ENCODE results near the gene CRLF1. TPM values are rescaled to one million over a fixed set of nuclear protein-coding genes. Genes with fewer than 3 reads are reported as not detected.

Gene CRLF1
- total RNA-seq, 4 donors from 2014 or later, result 14.9 to 61.6 (median 35.3) TPM

GRCh38 chr19:18648973-18649315, 42.3 kb upstream of the CRLF1 start:
- in situ Hi-C loops (cut with MboI; ENCODE audit: low sequenced_read_pairs in 4 of 4) (no loop called here), intact Hi-C loops (cut with DNase I; ENCODE audit: low total_unique reads) (no loop called here)
- peak overlapping the region; percentile 71 to 82 (median 78) for H3K27ac ChIP-seq
- ATAC-seq (peak; percentile 64 to 66), DNase-seq (peak; percentile 42 to 74)
- no peaks in the 10 kb centered on the region for H3K27me3 ChIP-seq
- H3K36me3 ChIP-seq, result no peaks in the 10 kb centered on the region
- H3K9me3 ChIP-seq, result no peaks in the 10 kb centered on the region
- TF ChIP-seq POLR2A (IDR thresholded peaks at IDR 0.05), result no peak
- TF ChIP-seq CTCF (IDR thresholded peaks at IDR 0.05 in 4 of 5, conservative IDR thresholded peaks at IDR 0.05 in 1 of 5), result no peak
- H3K4me3 ChIP-seq, result peak overlapping the region; percentile 12 to 47 (median 36)
- H3K4me1 ChIP-seq, result peaks cover 53 to 55% of the 10 kb centered on the region in 2 donors

DNA sequence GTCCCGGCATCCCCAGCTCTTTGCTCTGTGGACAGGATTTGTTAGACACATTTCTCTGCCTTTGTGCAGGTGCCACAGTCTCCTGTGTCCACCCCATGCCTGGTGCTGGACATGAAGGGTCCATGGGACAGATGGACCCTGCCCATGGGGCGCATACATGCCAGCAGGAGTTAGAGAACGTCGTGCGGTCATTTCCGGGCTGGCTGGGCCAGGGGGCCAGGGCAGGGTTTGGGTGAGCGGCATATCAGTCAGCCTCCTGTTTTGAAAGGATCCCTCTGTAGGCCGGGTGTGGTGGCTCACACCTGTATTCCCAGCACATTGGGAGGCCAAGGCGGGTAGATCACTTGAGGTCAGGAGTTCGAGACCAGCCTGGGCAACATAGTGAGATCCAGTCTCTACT, 41.2 kb upstream of the CRLF1 start:
- DNase-seq, result no peak
- Histone ChIP-seq H3K9me3 (no peaks in the 10 kb centered on the region), H3K27ac (peak overlapping the region; percentile 71 to 82 (median 78)), H3K27me3 (no peaks in the 10 kb centered on the region), H3K36me3 (no peaks in the 10 kb centered on the region), H3K4me1 (peaks cover 53 to 55% of the 10 kb centered on the region in 2 donors), H3K4me3 (no peak overlapping the region)
- in situ Hi-C loops (cut with MboI; ENCODE audit: low sequenced_read_pairs in 4 of 4), result no loop called here
- TF ChIP-seq CTCF (IDR thresholded peaks at IDR 0.05 in 4 of 5, conservative IDR thresholded peaks at IDR 0.05 in 1 of 5) (no peak), POLR2A (IDR thresholded peaks at IDR 0.05) (no peak)
- intact Hi-C loops (cut with DNase I; ENCODE audit: low total_unique reads), result no loop called here
- ATAC-seq, result no peak

GRCh38 chr19:18647371-18647767, 40.8 kb upstream of the CRLF1 start:
- DNase-seq (no peak), ATAC-seq (no peak)
- H3K4me3 ChIP-seq, result no peak overlapping the region
- no peaks in the 10 kb centered on the region for H3K36me3 ChIP-seq
- in situ Hi-C loops (cut with MboI; ENCODE audit: low sequenced_read_pairs in 4 of 4), result no loop called here
- no peaks in the 10 kb centered on the region for H3K9me3 ChIP-seq
- H3K27ac ChIP-seq, result peak overlapping the region in 3 of 4 donors; percentile 71 to 82 (median 81)
- peaks cover 53 to 55% of the 10 kb centered on the region in 2 donors for H3K4me1 ChIP-seq
- no peak for TF ChIP-seq POLR2A (IDR thresholded peaks at IDR 0.05)
- TF ChIP-seq CTCF (IDR thresholded peaks at IDR 0.05 in 4 of 5, conservative IDR thresholded peaks at IDR 0.05 in 1 of 5), result no peak
- H3K27me3 ChIP-seq, result no peaks in the 10 kb centered on the region
- intact Hi-C loops (cut with DNase I; ENCODE audit: low total_unique reads), result no loop called here

- Histone ChIP-seq H3K4me3 (no peak overlapping the region), H3K36me3 (no peaks in the 10 kb centered on the region), H3K9me3 (no peaks in the 10 kb centered on the region), H3K27me3 (no peaks in the 10 kb centered on the region), H3K27ac (peak overlapping the region in 2 of 4 donors; percentile 71 to 82), H3K4me1 (peaks cover 48 to 53% of the 10 kb centered on the region in 2 donors)
- no peak for TF ChIP-seq CTCF (IDR thresholded peaks at IDR 0.05 in 4 of 5, conservative IDR thresholded peaks at IDR 0.05 in 1 of 5)
- no peak for TF ChIP-seq POLR2A (IDR thresholded peaks at IDR 0.05)
- intact Hi-C loops (cut with DNase I; ENCODE audit: low total_unique reads), result no loop called here
- no peak for ATAC-seq
- no peak for DNase-seq
- in situ Hi-C loops (cut with MboI; ENCODE audit: low sequenced_read_pairs in 4 of 4), result no loop called here
These were observed 40.2 kb upstream of the CRLF1 start for GRCh38 chr19:18646535-18647370.

Data from gastrocnemius medialis (tissue), 4 donors.